HCT116 (cell line): Measurements from ENCODE around the gene PSMG3.

Source experiments
- ATF3 ChIP-seq: IDR thresholded peaks from 2 replicates; pipeline ENCODE4 v1.6.1; 2012
- CEBPB ChIP-seq: IDR thresholded peaks from 2 replicates; pipeline ENCODE4 v1.6.1; 2012; ENCODE audit warnings: low read depth
- CTCF ChIP-seq, 3 experiments: fragments of 200-600 bp in 1 of 3; sonication (generic) in 1 of 3; IDR thresholded peaks in 2 of 3; conservative IDR thresholded peaks in 1 of 3; 2 replicates each; pipeline ENCODE4 v1.5.1; 2012 to 2017; ENCODE audit warnings: low read depth in 2 of 3, low read length in 2 of 3, antibody characterized with exemption in 1 of 3, borderline replicate concordance in 1 of 3, control low read depth in 1 of 3, mild to moderate bottlenecking in 1 of 3, mixed read lengths in 1 of 3, mixed run types in 1 of 3, moderate library complexity in 1 of 3; ENCODE audit not compliant: insufficient read depth in 1 of 3
- EZH2 ChIP-seq: fragments of 200-600 bp; sonication (generic); IDR thresholded peaks from 2 replicates; pipeline ENCODE4 v1.6.1; 2017; ENCODE audit warnings: antibody characterized with exemption, mixed run types
- MAX ChIP-seq: IDR thresholded peaks from 2 replicates; pipeline ENCODE4 v1.6.1; 2012
- POLR2A ChIP-seq: IDR thresholded peaks from 2 replicates; pipeline ENCODE4 v1.7.0; 2011; ENCODE audit warnings: borderline replicate concordance; ENCODE audit not compliant: insufficient read depth, insufficient read length; ENCODE audit errors: extremely low read depth
- REST ChIP-seq: IDR thresholded peaks from 2 replicates; pipeline ENCODE4 v1.6.1; 2012; ENCODE audit warnings: low read depth
- SRF ChIP-seq: IDR thresholded peaks from 2 replicates; pipeline ENCODE4 v1.6.1; 2012; ENCODE audit warnings: low read depth

GRCh38 chr7:1599640-1600395 lies 30.0 kb upstream of the PSMG3 start:
- TF ChIP-seq CTCF (IDR thresholded peaks at IDR 0.05 in 2 of 3, conservative IDR thresholded peaks at IDR 0.05 in 1 of 3; ENCODE audit: borderline replicate concordance in 1 of 3, insufficient read depth in 1 of 3, low read depth in 2 of 3, low read length in 2 of 3) (no peak), MAX (no peak), REST (no peak), EZH2 (no peak), POLR2A (no peak), SRF (no peak), CEBPB (no peak), ATF3 (no peak)
